T-helper 2 cell (primary cell): ENCODE data around the gene ETV6.

ENCODE experiments used
- DNase-seq, 5 experiments: peaks; one replicate each; pipeline versions ENCODE4 v3.0.0 to v3.0.0-alpha.2; 2012 to 2022

ETV6 gene

DNA sequence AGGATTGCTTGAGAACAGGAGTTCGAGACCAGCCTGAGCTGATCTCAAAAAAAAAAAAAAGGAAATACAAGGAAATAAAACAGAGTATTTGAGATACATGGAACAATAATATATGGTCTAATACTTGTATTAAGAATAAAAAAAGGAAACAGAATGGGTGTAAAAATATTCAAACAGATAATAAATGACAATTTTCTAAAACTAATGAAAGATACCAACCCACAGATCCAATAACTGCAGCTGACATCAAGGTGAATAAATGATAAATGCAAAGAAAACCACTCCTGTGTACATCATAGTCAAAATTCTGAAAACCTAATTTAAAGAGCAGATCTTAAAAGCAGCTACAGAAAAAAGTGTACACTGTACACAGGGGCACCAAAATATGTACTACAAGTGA is 4.1 kb upstream of the ETV6 start:
- no peak for DNase-seq

- DNase-seq, result peak; percentile 41 to 86 (median 58)
Measured at GRCh38 chr12:11648514-11649412, 711 bp upstream of the ETV6 start.

GRCh38 chr12:11650286-11651281 is 1.1 kb downstream of the ETV6 start:
- peak in 3 of 5 experiments; percentile 14 to 78 (median 15) for DNase-seq

- peak in 1 of 5 experiments; percentile 16 for DNase-seq
Measured at GRCh38 chr12:11651381-11651780, 1.9 kb downstream of the ETV6 start.

GRCh38 chr12:11651785-11652184 is 2.3 kb downstream of the ETV6 start:
- peak in 1 of 5 experiments; percentile 14 for DNase-seq

- peak in 1 of 5 experiments; percentile 30 for DNase-seq
Measured at GRCh38 chr12:11652351-11653040, 3.0 kb downstream of the ETV6 start.

GRCh38 chr12:11653215-11653753 is 3.8 kb downstream of the ETV6 start:
- DNase-seq, result peak in 3 of 5 experiments; percentile 14 to 78 (median 19)

- DNase-seq, result no peak
Measured at GRCh38 chr12:11654338-11654737, 4.9 kb downstream of the ETV6 start.

DNA sequence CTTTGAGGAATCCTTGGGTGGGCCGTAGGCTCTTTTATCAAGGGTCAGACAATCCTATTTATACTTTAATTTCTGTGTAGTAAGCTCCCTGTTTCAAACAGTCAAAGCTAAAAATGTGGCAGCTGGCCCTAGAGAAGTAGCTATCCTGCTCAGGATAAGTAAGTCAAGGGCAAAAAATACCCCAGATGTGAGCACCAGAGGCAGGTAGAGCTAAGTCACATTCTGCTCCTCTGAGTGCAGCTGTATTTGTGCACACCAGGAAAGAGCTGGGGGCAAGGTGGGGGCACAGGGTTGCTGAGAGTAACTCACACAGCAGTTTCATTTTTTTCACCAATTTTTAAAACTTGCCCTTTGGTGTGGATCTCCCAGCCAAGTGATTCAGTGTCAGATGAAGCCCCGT is 5.3 kb downstream of the ETV6 start:
- no peak for DNase-seq

GRCh38 chr12:11655842-11656241 is 6.4 kb downstream of the ETV6 start:
- no peak for DNase-seq

GRCh38 chr12:11656550-11656949 is 7.1 kb downstream of the ETV6 start:
- no peak for DNase-seq

- DNase-seq, result no peak
Measured at GRCh38 chr12:11657511-11657910, 8.0 kb downstream of the ETV6 start.

DNA sequence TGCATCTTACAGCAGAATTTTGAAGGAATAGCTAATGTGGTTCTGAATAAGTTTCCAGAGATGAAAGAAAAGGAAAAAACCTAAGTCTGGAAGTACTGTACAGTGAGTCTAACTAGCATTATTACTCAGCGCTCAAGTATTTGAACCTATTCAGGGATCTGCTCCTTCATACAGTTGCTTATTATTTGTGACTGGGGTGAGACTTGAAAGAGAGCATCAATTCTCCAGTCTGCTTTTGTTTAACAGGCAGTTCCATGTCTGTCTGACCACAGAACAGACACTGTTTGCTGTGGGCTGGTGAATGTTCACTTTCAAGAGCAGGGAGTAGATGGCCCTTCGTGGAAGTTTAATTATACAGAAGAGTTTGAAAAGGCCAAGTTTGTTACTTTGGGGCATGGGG is 9.3 kb downstream of the ETV6 start:
- no peak for DNase-seq

GRCh38 chr12:11660624-11661023 is 11.2 kb downstream of the ETV6 start:
- no peak for DNase-seq

DNA sequence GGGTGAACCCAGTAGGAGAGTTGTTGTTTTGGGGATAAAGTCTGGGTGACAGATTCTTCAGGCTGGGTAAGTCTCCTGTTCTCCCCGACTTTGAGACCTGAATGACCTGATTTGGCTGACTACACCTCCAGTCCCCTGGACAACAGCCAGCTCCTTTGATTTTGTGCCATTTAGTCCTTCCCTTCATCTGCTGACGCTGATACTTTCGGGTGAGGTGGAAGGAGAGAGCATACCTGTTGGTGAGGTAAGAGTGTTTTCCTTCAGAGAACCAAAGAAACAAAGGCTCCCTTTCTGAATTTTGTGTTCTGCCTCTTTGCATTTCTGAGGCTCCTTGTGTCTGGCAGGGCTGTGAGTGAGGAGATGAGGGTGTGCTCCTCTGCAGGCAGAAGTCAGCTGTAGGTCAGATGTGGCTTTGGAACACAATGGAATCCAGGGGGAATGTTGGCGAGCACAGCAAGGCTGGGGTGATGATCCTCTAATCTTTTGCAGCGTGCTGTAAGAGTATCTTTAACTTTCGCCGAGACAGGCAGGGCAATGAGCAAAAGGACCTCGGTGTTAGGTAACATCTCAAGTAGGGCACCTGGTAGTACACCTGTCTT is 12.1 kb downstream of the ETV6 start:
- no peak for DNase-seq

DNA sequence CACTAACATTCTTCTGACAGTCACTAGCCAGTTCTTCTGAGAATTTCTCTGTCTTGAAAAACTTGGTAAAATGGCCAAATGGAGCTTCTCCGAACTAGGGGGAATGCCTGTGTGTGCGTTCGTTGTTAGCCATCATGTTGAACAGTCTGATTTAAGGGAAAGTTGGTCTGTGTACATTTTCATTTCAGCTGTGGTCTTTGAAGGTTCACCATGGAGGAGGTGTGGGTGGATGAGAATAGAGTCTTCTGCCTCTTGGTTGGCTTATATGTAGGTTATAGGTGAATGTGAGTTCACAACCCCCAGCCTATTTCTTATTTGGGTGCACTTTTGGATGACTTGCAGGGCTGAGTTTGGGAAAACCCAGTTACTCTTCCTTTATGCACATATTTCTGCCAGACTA is 12.9 kb downstream of the ETV6 start:
- DNase-seq, result no peak

DNA sequence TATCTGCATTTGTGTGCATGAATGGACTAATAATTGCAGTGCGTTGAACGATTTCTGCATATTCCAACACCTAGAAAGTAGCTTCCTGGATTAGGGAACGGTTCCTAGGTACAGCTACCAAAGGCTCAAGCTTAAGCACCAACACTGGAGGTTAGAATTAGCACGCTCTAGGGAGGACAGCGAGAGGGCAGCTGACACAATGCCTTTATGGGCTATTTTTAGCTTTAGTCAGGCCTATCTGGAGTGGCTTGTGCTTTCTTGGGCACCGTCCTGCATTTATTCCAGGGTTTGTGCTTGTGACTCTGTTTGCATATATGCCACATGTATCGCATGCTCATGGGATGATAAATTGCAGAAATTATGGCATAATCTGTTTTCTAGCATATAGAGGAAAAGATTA is 13.7 kb downstream of the ETV6 start:
- DNase-seq, result no peak

DNA sequence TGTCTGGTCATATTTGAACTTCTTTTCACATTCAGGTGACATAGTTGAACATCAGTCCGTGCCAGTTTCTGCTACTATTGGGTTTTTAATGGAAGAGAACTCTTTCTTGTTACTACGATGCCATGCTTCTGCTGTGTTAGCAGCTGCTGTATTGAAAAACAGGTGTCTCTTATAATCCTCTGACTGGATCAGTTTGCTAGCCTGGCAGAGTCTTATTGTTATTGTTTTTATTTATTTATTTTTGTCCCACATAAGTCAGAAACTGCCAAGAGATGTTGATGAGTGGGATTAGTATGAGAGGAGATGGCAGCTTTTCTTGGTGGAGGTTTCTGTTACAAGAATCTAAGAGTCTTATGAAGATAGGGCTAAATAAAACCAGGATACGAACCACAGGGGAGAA is 14.6 kb downstream of the ETV6 start:
- no peak for DNase-seq

GRCh38 chr12:11666131-11667050 is 16.9 kb downstream of the ETV6 start:
- DNase-seq, result no peak

- no peak for DNase-seq
Measured at GRCh38 chr12:11667171-11667570, 17.7 kb downstream of the ETV6 start.

DNA sequence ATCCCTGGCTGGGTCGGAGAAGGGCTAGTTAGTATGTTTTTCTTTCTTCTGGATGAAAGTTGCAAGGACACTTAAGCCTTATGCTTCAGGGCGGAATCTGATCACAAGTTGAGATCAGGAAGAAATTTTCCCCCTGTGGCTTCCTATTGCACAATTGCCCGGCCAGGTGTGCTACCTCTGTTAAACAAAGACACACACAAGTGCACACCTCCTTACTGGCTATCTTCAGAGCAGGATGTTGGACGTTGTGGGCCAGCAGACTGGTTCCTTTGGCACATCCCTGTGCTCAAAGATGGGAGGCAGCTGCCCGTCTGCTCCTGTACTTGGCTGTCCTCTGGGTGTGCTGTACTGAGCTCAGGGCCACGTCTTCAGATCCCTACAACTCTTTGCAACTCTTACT is 19.1 kb downstream of the ETV6 start:
- DNase-seq, result no peak
